H9 (cell line): ENCODE data around the gene NLGN4X. TPM values are rescaled to one million over a fixed set of nuclear protein-coding genes. Genes with fewer than 3 reads are reported as not detected.

ENCODE experiments used
- DNase-seq: peaks from one replicate; pipeline ENCODE4 v3.0.0-alpha.2; 2017
- H2AFZ ChIP-seq: one replicate; pipeline ENCODE4 v1.6.1; 2013; ENCODE audit warnings: mild to moderate bottlenecking, low read length, control low read depth, moderate library complexity
- H2AK5ac ChIP-seq: 2 replicates; pipeline ENCODE4 v1.6.1; 2013; ENCODE audit warnings: low read length, control low read depth, mixed read lengths; ENCODE audit not compliant: insufficient read length
- H2BK120ac ChIP-seq: one replicate; pipeline ENCODE4 v1.6.1; 2013; ENCODE audit warnings: low read depth, mild to moderate bottlenecking, low read length, control low read depth, inconsistent platforms; ENCODE audit not compliant: poor library complexity, severe bottlenecking
- H2BK12ac ChIP-seq: 2 replicates; pipeline ENCODE4 v1.6.1; 2013; ENCODE audit warnings: low read length, control low read depth, mixed read lengths, low read depth; ENCODE audit not compliant: insufficient read length
- H2BK15ac ChIP-seq: 2 replicates; pipeline ENCODE4 v1.6.1; 2013; ENCODE audit warnings: low read depth, low read length, control low read depth
- H2BK20ac ChIP-seq: one replicate; pipeline ENCODE4 v1.6.1; 2013; ENCODE audit warnings: low read depth, mild to moderate bottlenecking, low read length, control low read depth, inconsistent platforms; ENCODE audit not compliant: poor library complexity, severe bottlenecking
- H2BK5ac ChIP-seq: 2 replicates; pipeline ENCODE4 v1.6.1; 2013; ENCODE audit warnings: low read length, control low read depth, mixed read lengths; ENCODE audit not compliant: insufficient read length
- H3K14ac ChIP-seq: 2 replicates; pipeline ENCODE4 v1.6.1; 2013; ENCODE audit warnings: low read length, control low read depth; ENCODE audit not compliant: insufficient read depth
- H3K18ac ChIP-seq: 2 replicates; pipeline ENCODE4 v1.6.1; 2013; ENCODE audit warnings: low read depth, mild to moderate bottlenecking, mixed read lengths, low read length, control low read depth; ENCODE audit not compliant: insufficient read length
- H3K23ac ChIP-seq: 2 replicates; pipeline ENCODE4 v1.6.1; 2013; ENCODE audit warnings: low read length, control low read depth, mixed read lengths, low read depth; ENCODE audit not compliant: insufficient read length
- H3K23me2 ChIP-seq: 2 replicates; pipeline ENCODE4 v1.6.1; 2013; ENCODE audit warnings: low read depth, mild to moderate bottlenecking, mixed read lengths, low read length, control low read depth; ENCODE audit not compliant: insufficient read length, poor library complexity, severe bottlenecking
- H3K27ac ChIP-seq: 2 replicates; pipeline ENCODE4 v1.5.1; 2013; ENCODE audit warnings: low read length, control low read depth, mixed read lengths, low read depth; ENCODE audit not compliant: insufficient read length
- H3K27me3 ChIP-seq: 2 replicates; pipeline ENCODE4 v1.6.1; 2013; ENCODE audit warnings: low read length, control low read depth, inconsistent platforms; ENCODE audit not compliant: insufficient read depth
- H3K4ac ChIP-seq: 2 replicates; pipeline ENCODE4 v1.6.1; 2013; ENCODE audit warnings: low read depth, mild to moderate bottlenecking, control low read depth, inconsistent platforms, low read length, moderate library complexity
- H3K4me1 ChIP-seq: 2 replicates; pipeline ENCODE4 v1.6.1; 2013; ENCODE audit warnings: low read length, control low read depth, inconsistent platforms; ENCODE audit not compliant: insufficient read depth
- H3K4me2 ChIP-seq: 2 replicates; pipeline ENCODE4 v1.6.1; 2013; ENCODE audit warnings: low read length, control low read depth, mixed read lengths; ENCODE audit not compliant: insufficient read length, insufficient read depth
- H3K56ac ChIP-seq: 2 replicates; pipeline ENCODE4 v1.6.1; 2013; ENCODE audit warnings: low read depth, mild to moderate bottlenecking, mixed read lengths, low read length, control low read depth; ENCODE audit not compliant: insufficient read length
- H3K79me1 ChIP-seq: 2 replicates; pipeline ENCODE4 v1.6.1; 2013; ENCODE audit warnings: low read depth, mild to moderate bottlenecking, moderate library complexity, low read length, control low read depth, inconsistent platforms; ENCODE audit not compliant: insufficient read depth, poor library complexity, severe bottlenecking
- H3K79me2 ChIP-seq: 2 replicates; pipeline ENCODE4 v1.6.1; 2013; ENCODE audit warnings: low read length, control low read depth, inconsistent platforms; ENCODE audit not compliant: insufficient read depth
- H3K9ac ChIP-seq: 2 replicates; pipeline ENCODE4 v1.6.1; 2013; ENCODE audit warnings: low read length, control low read depth, mixed read lengths; ENCODE audit not compliant: insufficient read length; ENCODE audit errors: extremely low read depth
- H3K9me3 ChIP-seq: one replicate; pipeline ENCODE4 v1.6.1; 2013; ENCODE audit warnings: low read depth, low read length, inconsistent platforms; ENCODE audit not compliant: control insufficient read depth
- H3T11ph ChIP-seq: one replicate; pipeline ENCODE4 v1.6.1; 2013; ENCODE audit warnings: mild to moderate bottlenecking, low read length, control low read depth, inconsistent platforms
- H4K20me1 ChIP-seq: one replicate; pipeline ENCODE4 v1.6.1; 2013; ENCODE audit not compliant: control insufficient read depth, insufficient read length, insufficient read depth
- H4K5ac ChIP-seq: 2 replicates; pipeline ENCODE4 v1.6.1; 2013; ENCODE audit warnings: low read depth, mild to moderate bottlenecking, mixed read lengths, low read length, control low read depth; ENCODE audit not compliant: insufficient read length
- H4K8ac ChIP-seq: replicated peaks from 2 replicates; pipeline ENCODE4 v1.6.1; 2013; ENCODE audit warnings: low read length, control low read depth, mixed read lengths, low read depth; ENCODE audit not compliant: insufficient read length
- H4K91ac ChIP-seq: 2 replicates; pipeline ENCODE4 v1.6.1; 2013; ENCODE audit warnings: low read depth, mild to moderate bottlenecking, moderate library complexity, mixed read lengths, low read length, control low read depth; ENCODE audit not compliant: insufficient read length
- H3K27ac Mint-ChIP-seq, 3 experiments: 2 replicates in 2 of 3; 3 replicates in 1 of 3; pipeline ENCODE4 v1.8.0; 2020 to 2021; ENCODE audit warnings: mixed read lengths in 3 of 3, mild to moderate bottlenecking in 1 of 3, moderate library complexity in 1 of 3
- H3K27me3 Mint-ChIP-seq: 2 replicates; pipeline ENCODE4 v1.8.0; 2021; ENCODE audit warnings: low read depth, mild to moderate bottlenecking, moderate library complexity, mixed read lengths
- H3K36me3 Mint-ChIP-seq, 3 experiments: 2 replicates in 2 of 3; 3 replicates in 1 of 3; pipeline ENCODE4 v1.8.0; 2020 to 2021; ENCODE audit warnings: low read depth in 3 of 3, mixed read lengths in 3 of 3; ENCODE audit not compliant: insufficient read depth in 1 of 3
- H3K4me1 Mint-ChIP-seq, 2 experiments: 2 replicates each; pipeline ENCODE4 v1.8.0; 2020; ENCODE audit warnings: mixed read lengths in 2 of 2
- H3K4me3 Mint-ChIP-seq, 2 experiments: 2 replicates in 1 of 2; 3 replicates in 1 of 2; pipeline ENCODE4 v1.8.0; 2020 to 2021; ENCODE audit warnings: mild to moderate bottlenecking in 2 of 2, mixed read lengths in 2 of 2, moderate library complexity in 1 of 2
- H3K9me3 Mint-ChIP-seq, 2 experiments: 2 replicates in 1 of 2; 3 replicates in 1 of 2; pipeline ENCODE4 v1.8.0; 2020; ENCODE audit warnings: mild to moderate bottlenecking in 2 of 2, mixed read lengths in 2 of 2, moderate library complexity in 1 of 2
- CTCF ChIP-seq: fragments of 200-600 bp; sonication (generic); conservative IDR thresholded peaks from 3 replicates; pipeline ENCODE4 v1.8.0; 2021; ENCODE audit warnings: antibody characterized with exemption, mild to moderate bottlenecking
- WGBS: extraction: QIAGEN DNeasy Blood & Tissue Kit; methylation state at CpG from one replicate; pipeline ENCODE4 v1.1.7; 2013; ENCODE audit warnings: missing lambda C conversion rate, low lambda C conversion rate, mixed read lengths; ENCODE audit not compliant: insufficient read length; ENCODE audit errors: extremely low coverage; 5-methylcytosine and 5-hydroxymethylcytosine counted together
- total RNA-seq: library from RNA; stranded (reverse); gene quantifications from 2 replicates; pipeline ENCODE4 v1.2.1, GENCODE V29; 2021

NLGN4X gene
- total RNA-seq, 1 experiment from 2014 or later: 111 TPM

- Histone ChIP-seq H3K9ac (no peak overlapping the region), H2BK120ac (no peak overlapping the region), H3K27me3 (no peaks in the 10 kb centered on the region), H3K27ac (peak overlapping the region; percentile 85), H2BK15ac (no peak overlapping the region), H3K23ac (no peak overlapping the region), H3K23me2 (peaks cover 2% of the 10 kb centered on the region), H4K91ac (no peak overlapping the region), H4K8ac (no peak overlapping the region), H2AFZ (no peak overlapping the region), H3K79me2 (peaks cover 14% of the 10 kb centered on the region; the same call in 1 of the 2 replicates), H2BK12ac (no peak overlapping the region), H3K79me1 (peaks cover 3% of the 10 kb centered on the region), H3T11ph (no peak overlapping the region), H4K5ac (no peak overlapping the region), H3K4ac (no peak overlapping the region), H2BK5ac (no peak overlapping the region), H3K4me1 (peaks cover 20% of the 10 kb centered on the region), H4K20me1 (no peaks in the 10 kb centered on the region), H3K18ac (no peak overlapping the region), H2BK20ac (no peak overlapping the region), H3K4me2 (peak overlapping the region; percentile 79), H3K56ac (no peak overlapping the region), H3K9me3 (no peaks in the 10 kb centered on the region), H3K14ac (no peak overlapping the region), H2AK5ac (no peak overlapping the region)
- H3K4me1 Mint-ChIP-seq: peaks cover 64 to 72% of the 10 kb centered on the region in 2 experiments
- H3K27me3 Mint-ChIP-seq: no peaks in the 10 kb centered on the region
- H3K27ac Mint-ChIP-seq: peak overlapping the region; percentile 76 to 97 (median 80); a peak in 6 of 7 replicates
- no peak for DNase-seq
- peak overlapping the region; percentile 40 to 50 for H3K4me3 Mint-ChIP-seq
- WGBS: no CpG with 5 or more reads among the region's 7 CpGs
- H3K36me3 Mint-ChIP-seq: peaks cover 21 to 27% (median 23%) of the 10 kb centered on the region in 3 experiments; a peak in 6 of 7 replicates
- no peaks in the 10 kb centered on the region for H3K9me3 Mint-ChIP-seq
- no peak for TF ChIP-seq CTCF
These were observed 202.2 kb downstream of the NLGN4X start for GRCh38 chrX:6026429-6026828.
